Lower lobe of right lung (tissue), 2 donors: ENCODE data around the gene MDFIC. TPM values are rescaled to one million over a fixed set of nuclear protein-coding genes. Genes with fewer than 3 reads are reported as not detected.

Experiments used
- ATAC-seq, 2 donors: fragments of 200-7000 bp; cut with Tn5 transposase; one replicate each; pipeline ENCODE4 v1.9.1; 2020 to 2022; ENCODE audit warnings: mild to moderate bottlenecking in 2 of 2, moderate library complexity in 2 of 2
- DNase-seq: peaks from one replicate; pipeline ENCODE4 v3.0.0-alpha.2; 2020
- H3K27ac ChIP-seq: fragments of 200-600 bp; one replicate; pipeline ENCODE4 v1.8.0; 2022
- H3K27me3 ChIP-seq: fragments of 200-600 bp; one replicate; pipeline ENCODE4 v1.8.0; 2022; ENCODE audit warnings: low read depth
- H3K36me3 ChIP-seq: fragments of 200-600 bp; one replicate; pipeline ENCODE4 v1.8.0; 2022; ENCODE audit warnings: mild to moderate bottlenecking
- H3K4me1 ChIP-seq: fragments of 200-600 bp; one replicate; pipeline ENCODE4 v1.8.0; 2022
- H3K4me3 ChIP-seq: fragments of 200-600 bp; one replicate; pipeline ENCODE4 v1.8.0; 2022; ENCODE audit warnings: mild to moderate bottlenecking
- H3K9me3 ChIP-seq: fragments of 200-600 bp; one replicate; pipeline ENCODE4 v1.8.0; 2022
- CTCF ChIP-seq: fragments of 200-600 bp; IDR thresholded peaks from one replicate; pipeline ENCODE4 v1.8.0; 2022; ENCODE audit warnings: antibody characterized with exemption, mild to moderate bottlenecking
- intact Hi-C: fragments of 100-400 bp; cut with DNase I; formaldehyde crosslinking; loops from one replicate; pipeline ENCODE4 v1.11.0; 2022
- total RNA-seq: library from RNA; stranded (reverse); fragmentation: NEBNext Ultra II Directional; extraction: Animal tissue kit (Norgen Biotek cat#: 25700); gene quantifications from one replicate; pipeline ENCODE4 v1.2.1, GENCODE V29; 2021
- donor health status: DM: no; HTN: yes; CAD: no; lungs with severe emphysema.

Gene MDFIC
- total RNA-seq, 1 donor from 2014 or later: 46.3 TPM

- no peak for DNase-seq
- intact Hi-C loops: no loop called here
These were observed 18.8 kb upstream of the MDFIC start for GRCh38 chr7:114903131-114903530.

GRCh38 chr7:114910787-114911186, 11.1 kb upstream of the MDFIC start:
- intact Hi-C loops: no loop called here
- Histone ChIP-seq H3K4me1 (no peaks in the 10 kb centered on the region), H3K36me3 (no peaks in the 10 kb centered on the region), H3K27me3 (no peaks in the 10 kb centered on the region), H3K27ac (no peak overlapping the region), H3K4me3 (no peak overlapping the region), H3K9me3 (no peaks in the 10 kb centered on the region)
- ATAC-seq: no peak
- DNase-seq: no peak
- no peak for TF ChIP-seq CTCF

More at GRCh38 chr7:114903131-114903530, 18.8 kb upstream of the MDFIC start:
- no peaks in the 10 kb centered on the region for H3K4me1 ChIP-seq
- H3K9me3 ChIP-seq: no peaks in the 10 kb centered on the region
- H3K36me3 ChIP-seq: no peaks in the 10 kb centered on the region
- H3K27me3 ChIP-seq: no peaks in the 10 kb centered on the region
- no peak overlapping the region for H3K27ac ChIP-seq
- ATAC-seq: no peak
- no peak overlapping the region for H3K4me3 ChIP-seq
- no peak for TF ChIP-seq CTCF

- intact Hi-C loops: no loop called here
- no peaks in the 10 kb centered on the region for H3K4me1 ChIP-seq
- no peaks in the 10 kb centered on the region for H3K9me3 ChIP-seq
- H3K4me3 ChIP-seq: no peak overlapping the region
- DNase-seq: no peak
- ATAC-seq: no peak
- no peaks in the 10 kb centered on the region for H3K27me3 ChIP-seq
- no peak for TF ChIP-seq CTCF
- H3K36me3 ChIP-seq: no peaks in the 10 kb centered on the region
- no peak overlapping the region for H3K27ac ChIP-seq
These were observed 10.5 kb upstream of the MDFIC start for GRCh38 chr7:114911411-114911810.

GRCh38 chr7:114916261-114916892, 5.5 kb upstream of the MDFIC start:
- Histone ChIP-seq H3K36me3 (no peaks in the 10 kb centered on the region), H3K4me3 (no peak overlapping the region), H3K4me1 (no peaks in the 10 kb centered on the region), H3K9me3 (no peaks in the 10 kb centered on the region), H3K27ac (no peak overlapping the region), H3K27me3 (no peaks in the 10 kb centered on the region)
- TF ChIP-seq CTCF: no peak
- no peak for DNase-seq
- intact Hi-C loops: no loop called here
- ATAC-seq: peak in 1 of 2 donors; percentile 43

GRCh38 chr7:114917211-114917839, 4.6 kb upstream of the MDFIC start:
- DNase-seq: no peak

More at GRCh38 chr7:114917211-114917839, 4.6 kb upstream of the MDFIC start:
- H3K4me3 ChIP-seq: no peak overlapping the region
- ATAC-seq: no peak
- no peak for TF ChIP-seq CTCF
- no peaks in the 10 kb centered on the region for H3K4me1 ChIP-seq
- intact Hi-C loops: no loop called here
- no peaks in the 10 kb centered on the region for H3K9me3 ChIP-seq
- no peaks in the 10 kb centered on the region for H3K36me3 ChIP-seq
- H3K27ac ChIP-seq: no peak overlapping the region
- no peaks in the 10 kb centered on the region for H3K27me3 ChIP-seq
